OCI-LY7 (cell line): ENCODE measurements around the gene ITGA5.

Experiments used
- EZH2phosphoT487 ChIP-seq: fragments of 200-600 bp; sonication (generic); IDR thresholded peaks from 2 replicates; pipeline ENCODE4 v1.6.1; 2018; ENCODE audit warnings: low read depth, borderline replicate concordance, mild to moderate bottlenecking, mixed run types, antibody characterized with exemption, low read length, moderate library complexity, mixed read lengths
- TF ChIP-seq, protein P1 (sequence below): fragments of 200-600 bp; sonication (generic); conservative IDR thresholded peaks from 2 replicates; pipeline ENCODE4 v1.5.1; 2014; ENCODE audit warnings: mild to moderate bottlenecking, antibody characterized with exemption, low read length, moderate library complexity, mixed read lengths

DNA sequence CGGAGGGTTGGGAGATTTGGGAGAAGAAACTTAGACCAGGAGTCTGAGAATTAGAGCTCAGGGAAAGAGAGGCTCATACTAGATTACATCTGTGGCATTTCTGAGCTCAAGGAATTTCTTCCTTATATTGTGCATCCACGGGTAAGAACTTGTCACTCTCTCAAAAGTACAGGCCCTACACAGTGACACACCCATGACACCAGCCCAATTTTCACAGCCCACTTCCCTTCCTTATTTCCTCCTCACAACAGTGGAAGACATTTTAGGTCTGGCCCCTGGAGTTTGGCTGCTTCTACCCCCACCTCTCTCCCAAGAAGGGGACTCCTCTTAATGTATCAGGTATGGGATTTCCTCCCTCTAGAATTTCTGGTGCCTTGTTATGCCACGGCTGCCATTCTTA lies 25.3 kb downstream of the ITGA5 start:
- TF ChIP-seq, protein P1, sequence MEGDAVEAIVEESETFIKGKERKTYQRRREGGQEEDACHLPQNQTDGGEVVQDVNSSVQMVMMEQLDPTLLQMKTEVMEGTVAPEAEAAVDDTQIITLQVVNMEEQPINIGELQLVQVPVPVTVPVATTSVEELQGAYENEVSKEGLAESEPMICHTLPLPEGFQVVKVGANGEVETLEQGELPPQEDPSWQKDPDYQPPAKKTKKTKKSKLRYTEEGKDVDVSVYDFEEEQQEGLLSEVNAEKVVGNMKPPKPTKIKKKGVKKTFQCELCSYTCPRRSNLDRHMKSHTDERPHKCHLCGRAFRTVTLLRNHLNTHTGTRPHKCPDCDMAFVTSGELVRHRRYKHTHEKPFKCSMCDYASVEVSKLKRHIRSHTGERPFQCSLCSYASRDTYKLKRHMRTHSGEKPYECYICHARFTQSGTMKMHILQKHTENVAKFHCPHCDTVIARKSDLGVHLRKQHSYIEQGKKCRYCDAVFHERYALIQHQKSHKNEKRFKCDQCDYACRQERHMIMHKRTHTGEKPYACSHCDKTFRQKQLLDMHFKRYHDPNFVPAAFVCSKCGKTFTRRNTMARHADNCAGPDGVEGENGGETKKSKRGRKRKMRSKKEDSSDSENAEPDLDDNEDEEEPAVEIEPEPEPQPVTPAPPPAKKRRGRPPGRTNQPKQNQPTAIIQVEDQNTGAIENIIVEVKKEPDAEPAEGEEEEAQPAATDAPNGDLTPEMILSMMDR = no peak
- no peak for TF ChIP-seq EZH2phosphoT487
